Pons (tissue), 1 donor: ENCODE data around the gene FUT3.
"Not testable (repeated sequence)": the region's sequence is repeated elsewhere in the genome, so short reads cannot be mapped to it uniquely, and the experiment has no call there.

Source experiments
- DNase-seq: peaks from one replicate; pipeline ENCODE4 v3.0.0-alpha.2; 2016; ENCODE audit warnings: low spot score

The FUT3 gene

GRCh38 chr19:5848621-5849020 is 2.6 kb downstream of the FUT3 start:
- not testable (repeated sequence) for DNase-seq

DNA sequence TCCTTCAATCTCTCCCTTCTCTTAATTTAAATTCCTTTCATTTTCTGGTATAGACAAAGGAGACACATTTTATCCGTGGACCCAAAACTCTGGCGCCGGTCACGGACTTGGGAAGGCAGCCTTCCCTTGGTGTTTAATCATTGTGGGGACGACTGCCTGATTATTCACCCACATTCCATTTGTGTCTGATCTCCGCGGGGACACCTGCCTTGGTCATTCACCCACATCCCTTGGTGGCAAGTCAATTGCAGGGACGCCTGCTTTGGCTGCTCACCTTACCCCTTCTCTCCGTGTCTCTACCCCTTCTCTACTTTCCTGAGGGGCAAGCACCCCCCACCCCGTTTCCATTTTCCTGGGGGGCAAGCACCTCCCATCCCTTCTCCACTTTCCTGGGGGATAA is 3.4 kb downstream of the FUT3 start:
- DNase-seq, result not testable (repeated sequence)

- no peak for DNase-seq
Measured at GRCh38 chr19:5844456-5845433, 6.5 kb downstream of the FUT3 start.

DNA sequence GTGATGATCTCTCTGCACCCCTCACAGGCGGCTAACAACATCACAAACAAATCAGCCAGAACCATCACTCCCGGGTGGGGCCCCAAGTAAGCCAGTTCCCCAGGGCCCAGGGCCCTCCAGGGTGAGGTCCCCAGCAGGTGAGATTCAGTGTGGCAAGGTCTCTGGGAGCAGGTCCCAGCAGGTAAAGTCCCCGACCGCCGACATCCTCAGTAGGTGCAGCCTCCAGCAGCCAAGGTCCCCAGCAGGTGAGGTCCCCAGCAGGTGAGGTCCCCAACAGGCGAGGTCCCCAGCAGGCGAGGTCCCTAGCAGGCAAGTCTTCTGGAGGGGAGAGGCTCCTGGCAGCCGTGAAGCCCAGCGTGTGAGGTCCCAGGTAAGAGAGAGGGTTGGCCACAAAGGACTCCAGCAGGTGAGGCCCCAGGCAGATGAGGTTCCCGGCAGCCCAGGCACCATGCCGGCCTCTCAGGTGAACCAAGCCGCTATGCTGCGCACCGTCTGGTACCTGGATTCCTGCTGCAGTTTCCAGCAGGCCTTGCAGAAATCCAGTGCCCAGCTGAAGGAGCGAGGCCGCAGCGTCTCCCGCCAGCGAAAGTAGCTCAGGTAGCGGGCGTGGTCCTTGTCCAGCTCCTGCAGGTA is 7.8 kb downstream of the FUT3 start:
- DNase-seq, result no peak

- DNase-seq, result not testable (repeated sequence)
Measured at GRCh38 chr19:5841735-5842111, 9.5 kb downstream of the FUT3 start.

- no peak for DNase-seq
Measured at GRCh38 chr19:5839065-5840017, 11.9 kb downstream of the FUT3 start, which contains the start of gene FUT6. Gene FUT6, minus strand, starts transcription at chr19:5839702. Its CDS starts 7,135 bp downstream, at chr19:5832567.

DNA sequence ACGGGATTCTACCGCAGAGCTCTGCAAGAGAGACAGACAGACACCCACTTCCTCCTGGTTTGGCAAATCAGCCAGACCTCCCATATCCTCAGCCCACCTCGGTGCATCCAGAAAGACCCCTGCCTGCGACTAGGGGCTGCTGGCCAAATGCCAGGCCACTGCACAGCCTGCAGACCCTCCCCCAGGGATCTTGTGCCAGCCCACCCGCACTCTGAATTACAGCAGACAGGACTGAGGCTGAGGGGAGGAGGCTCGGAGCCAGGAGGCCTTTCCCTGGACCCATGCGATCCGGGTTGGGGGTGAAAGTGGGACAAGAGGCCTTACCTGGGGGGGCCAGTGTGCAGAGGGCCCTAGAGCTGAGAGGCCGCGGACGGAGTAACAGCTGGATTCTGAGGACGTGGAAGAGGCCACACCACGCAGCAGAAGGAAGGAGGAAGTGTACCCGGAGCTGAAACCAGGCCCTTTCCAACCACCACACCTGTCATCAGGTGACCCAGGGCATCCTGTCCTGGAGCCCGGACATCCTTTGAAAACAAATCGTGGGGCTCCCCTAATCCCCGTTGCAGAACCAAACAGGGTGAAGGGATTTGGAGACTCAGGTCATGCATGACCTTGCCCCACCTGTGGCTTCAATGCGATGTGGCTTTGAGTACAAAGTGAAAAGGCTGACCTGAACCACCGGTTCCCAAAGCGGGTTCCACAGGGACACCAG is 12.7 kb downstream of the FUT3 start:
- DNase-seq, result no peak

- DNase-seq, result no peak
Measured at GRCh38 chr19:5837761-5838352, 13.4 kb downstream of the FUT3 start.

DNA sequence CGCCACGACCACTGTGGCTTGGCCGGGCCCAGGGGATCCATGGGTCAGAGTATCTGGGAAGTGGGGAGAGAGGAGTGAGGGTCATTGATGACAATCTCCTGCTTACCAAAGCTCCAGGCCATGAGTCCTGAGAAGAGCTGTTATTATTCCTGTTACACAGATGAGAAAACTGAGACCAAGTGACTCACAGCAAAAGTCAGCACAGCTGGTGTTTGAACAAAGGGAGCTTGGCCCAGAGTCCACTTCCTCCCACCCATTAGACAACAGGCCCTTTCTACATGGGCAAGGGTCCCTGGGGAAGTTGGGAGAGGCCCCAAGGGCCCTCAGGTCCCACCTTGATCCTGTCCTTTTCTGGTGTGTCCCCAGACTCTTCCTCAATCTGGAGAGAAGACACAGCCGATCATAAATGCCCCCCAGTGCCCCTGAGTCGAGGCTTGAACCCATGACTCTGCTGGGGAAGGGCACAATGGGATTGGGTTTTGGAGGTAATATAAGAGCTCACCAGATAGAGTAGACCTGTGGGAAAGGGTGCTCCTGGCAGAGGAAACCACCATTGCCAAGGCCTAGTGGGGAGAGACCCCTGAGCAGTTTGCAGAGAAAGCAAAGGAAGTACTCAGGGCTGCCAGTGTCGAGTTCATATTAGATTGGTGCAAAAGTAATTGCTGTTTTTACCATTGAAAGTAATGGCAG is 18.6 kb downstream of the FUT3 start:
- DNase-seq, result no peak

- no peak for DNase-seq
Measured at GRCh38 chr19:5832061-5832460, 19.2 kb downstream of the FUT3 start.

- no peak for DNase-seq
Measured at GRCh38 chr19:5831159-5831558, 20.1 kb downstream of the FUT3 start.

- no peak for DNase-seq
Measured at GRCh38 chr19:5829567-5830310, 21.5 kb downstream of the FUT3 start.

DNA sequence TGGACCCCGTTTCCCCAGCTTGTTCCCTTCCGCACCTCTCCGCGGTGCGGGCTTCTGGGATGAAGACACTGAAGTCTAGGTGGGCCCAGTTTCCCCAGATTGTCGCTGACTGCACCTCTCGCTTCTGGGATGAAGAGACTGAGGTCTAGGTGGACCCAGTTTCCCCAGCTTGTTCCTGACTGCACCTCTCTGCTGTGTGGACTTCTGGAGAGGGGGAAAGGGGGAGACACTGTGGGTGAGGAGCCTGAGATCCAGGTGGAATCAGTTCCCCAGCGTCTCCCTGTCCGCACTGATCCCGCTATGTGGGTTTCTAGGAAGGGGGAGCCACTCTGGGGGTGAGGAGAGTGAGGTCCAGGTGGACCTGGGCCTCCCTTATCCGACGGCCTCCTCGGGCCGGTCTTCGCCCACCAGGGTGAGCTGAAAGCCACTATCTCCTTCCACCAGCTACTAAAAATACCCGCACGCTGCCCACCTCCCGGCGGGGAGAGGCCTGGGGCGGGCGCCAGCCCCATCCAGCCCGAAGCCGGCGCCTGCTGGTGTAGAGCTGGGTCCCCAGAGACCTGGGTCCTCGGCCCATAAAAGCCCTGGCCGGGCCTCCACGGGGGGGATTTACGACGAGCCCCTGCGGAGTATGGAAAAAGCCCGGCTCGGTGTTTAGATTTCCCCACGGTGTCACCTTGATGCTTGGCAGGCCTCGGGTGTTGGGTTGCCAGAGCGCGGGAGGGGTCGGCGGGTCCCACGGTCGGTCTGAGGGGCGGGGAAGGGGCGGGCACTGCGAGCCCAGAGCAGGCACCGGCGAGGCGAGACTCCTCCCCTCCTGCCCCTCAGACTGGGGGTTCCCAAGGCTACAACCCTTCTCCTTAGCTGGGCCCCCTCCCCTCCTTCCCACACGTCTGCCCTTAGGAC is 22.3 kb downstream of the FUT3 start:
- no peak for DNase-seq

DNA sequence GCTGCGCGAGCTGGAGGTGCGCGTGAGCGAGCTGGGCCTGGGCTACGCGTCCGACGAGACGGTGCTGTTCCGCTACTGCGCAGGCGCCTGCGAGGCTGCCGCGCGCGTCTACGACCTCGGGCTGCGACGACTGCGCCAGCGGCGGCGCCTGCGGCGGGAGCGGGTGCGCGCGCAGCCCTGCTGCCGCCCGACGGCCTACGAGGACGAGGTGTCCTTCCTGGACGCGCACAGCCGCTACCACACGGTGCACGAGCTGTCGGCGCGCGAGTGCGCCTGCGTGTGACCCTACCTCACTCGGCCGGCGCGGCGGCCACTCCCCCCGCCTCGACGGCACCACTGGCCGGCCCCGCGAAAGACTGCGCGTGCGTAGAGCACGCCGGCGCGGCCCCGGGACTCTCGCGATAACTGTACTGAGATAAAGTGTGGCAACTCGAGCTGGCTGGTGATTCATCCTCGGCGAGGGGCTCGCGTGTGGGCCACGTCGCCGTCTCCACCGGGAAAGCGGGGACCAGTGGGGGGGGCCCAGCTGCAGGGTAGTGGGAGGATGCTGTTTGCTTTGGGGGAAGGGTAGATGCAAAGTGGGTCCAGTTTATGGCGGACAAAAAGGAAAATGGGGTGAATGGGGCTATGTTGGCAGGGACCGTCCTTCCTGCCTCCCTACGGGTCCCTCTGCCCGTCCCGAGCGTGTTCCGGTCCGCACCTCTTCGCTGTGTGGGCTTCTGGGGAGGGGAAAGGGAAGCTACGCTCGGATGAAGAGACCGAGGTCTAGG is 23.2 kb downstream of the FUT3 start:
- DNase-seq, result peak; percentile 66

GRCh38 chr19:5827342-5827890 is 23.8 kb downstream of the FUT3 start:
- DNase-seq, result no peak

- no peak for DNase-seq
Measured at GRCh38 chr19:5826531-5827341, 24.5 kb downstream of the FUT3 start.

- peak; percentile 27 for DNase-seq
Measured at GRCh38 chr19:5825178-5825577, 26.1 kb downstream of the FUT3 start.
